Neuron (in vitro differentiated cells): ENCODE measurements around the gene XYLT1.

Source experiments
- H2AFZ ChIP-seq: one replicate; pipeline ENCODE4 v1.6.1; 2013; ENCODE audit warnings: low read depth, mild to moderate bottlenecking, inconsistent platforms, low read length, moderate library complexity
- H3K27me3 ChIP-seq: one replicate; pipeline ENCODE4 v1.6.1; 2013; ENCODE audit warnings: low read length; ENCODE audit not compliant: insufficient read depth
- H3K36me3 ChIP-seq: one replicate; pipeline ENCODE4 v1.6.1; 2013; ENCODE audit warnings: low read length; ENCODE audit not compliant: insufficient read depth
- H3K4me1 ChIP-seq: one replicate; pipeline ENCODE4 v1.6.1; 2013; ENCODE audit warnings: low read length; ENCODE audit not compliant: insufficient read depth
- H3K4me3 ChIP-seq: 2 replicates; pipeline ENCODE4 v1.5.1; 2013; ENCODE audit warnings: mild to moderate bottlenecking, low read length, moderate library complexity
- H3K9me3 ChIP-seq: one replicate; pipeline ENCODE4 v1.6.1; 2013; ENCODE audit warnings: low read length

XYLT1 gene

DNA sequence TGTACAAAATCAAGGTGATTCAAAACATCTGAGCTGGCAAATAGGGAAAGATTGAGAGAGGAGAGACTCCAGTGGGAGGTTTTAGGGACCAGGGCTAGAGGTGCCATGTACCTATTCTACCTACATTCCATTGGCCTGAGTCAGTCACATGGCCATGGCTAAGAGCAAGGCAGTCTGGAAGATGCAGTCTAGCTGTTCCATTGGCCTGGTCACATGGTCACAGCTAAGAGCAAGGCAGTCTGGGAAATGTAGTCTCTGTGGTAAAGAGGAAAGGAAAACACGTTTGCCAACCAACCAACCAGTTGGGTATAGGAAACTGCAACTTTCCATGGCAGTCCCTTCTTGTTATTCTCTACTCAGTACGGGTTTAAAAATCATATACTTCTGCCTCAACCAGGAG lies 369.1 kb downstream of the XYLT1 start:
- no peaks in the 10 kb centered on the region for H3K27me3 ChIP-seq
- H3K4me3 ChIP-seq: no peak overlapping the region
- H2AFZ ChIP-seq: no peak overlapping the region
- peaks cover 26% of the 10 kb centered on the region for H3K4me1 ChIP-seq
- no peaks in the 10 kb centered on the region for H3K9me3 ChIP-seq
- no peaks in the 10 kb centered on the region for H3K36me3 ChIP-seq

DNA sequence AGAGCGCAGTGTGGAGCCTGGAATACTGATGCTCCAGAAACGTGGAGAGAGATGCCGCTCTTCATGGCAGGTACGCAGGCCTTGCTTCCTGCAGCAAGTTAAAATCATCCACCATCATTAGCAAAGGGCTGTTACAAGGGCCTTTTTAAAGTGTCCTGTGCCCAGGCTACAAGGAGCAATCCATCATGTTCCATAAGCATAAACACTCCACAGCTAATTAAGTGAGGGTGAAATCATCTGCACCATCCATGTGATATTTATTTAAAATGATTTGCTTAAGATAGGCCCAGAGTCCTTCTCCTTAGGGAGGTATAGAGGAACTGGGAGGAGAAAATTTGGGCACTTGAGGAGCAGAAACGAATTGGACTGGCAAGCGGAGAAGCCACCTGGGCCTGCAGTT lies 372.1 kb downstream of the XYLT1 start:
- no peaks in the 10 kb centered on the region for H3K9me3 ChIP-seq
- H3K36me3 ChIP-seq: no peaks in the 10 kb centered on the region
- no peak overlapping the region for H2AFZ ChIP-seq
- peaks cover 3% of the 10 kb centered on the region for H3K4me1 ChIP-seq
- no peak overlapping the region for H3K4me3 ChIP-seq
- no peaks in the 10 kb centered on the region for H3K27me3 ChIP-seq

- H3K4me3 ChIP-seq: no peak overlapping the region
Observed at GRCh38 chr16:17084130-17084529, 386.6 kb downstream of the XYLT1 start.

DNA sequence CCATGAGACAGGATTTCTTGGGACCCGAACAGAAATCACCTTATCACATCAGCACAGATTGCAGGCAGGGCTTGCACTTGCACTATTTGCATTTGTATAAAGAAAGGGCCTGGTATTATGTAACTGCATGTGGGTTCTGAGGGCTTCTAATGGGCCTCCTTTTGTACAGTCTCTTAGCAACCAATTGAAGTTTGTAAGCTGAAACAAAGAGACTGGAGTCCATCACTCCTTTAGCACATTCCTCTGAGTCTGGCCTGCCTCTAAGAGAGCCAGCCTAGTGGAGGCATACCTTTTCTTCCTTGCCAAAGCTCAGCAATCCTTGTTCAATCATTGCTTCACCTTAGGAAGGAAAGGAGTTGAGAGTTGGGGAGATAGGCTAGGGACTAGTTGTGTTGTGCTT lies 387.1 kb downstream of the XYLT1 start:
- peaks cover 39% of the 10 kb centered on the region for H3K4me1 ChIP-seq
- H3K36me3 ChIP-seq: no peaks in the 10 kb centered on the region
- H3K9me3 ChIP-seq: no peaks in the 10 kb centered on the region
- H3K4me3 ChIP-seq: no peak overlapping the region
- H3K27me3 ChIP-seq: no peaks in the 10 kb centered on the region
- no peak overlapping the region for H2AFZ ChIP-seq

More at GRCh38 chr16:17084130-17084529, 386.6 kb downstream of the XYLT1 start:
- no peaks in the 10 kb centered on the region for H3K36me3 ChIP-seq
- H3K4me1 ChIP-seq: peaks cover 39% of the 10 kb centered on the region
- no peak overlapping the region for H2AFZ ChIP-seq
- no peaks in the 10 kb centered on the region for H3K9me3 ChIP-seq
- H3K27me3 ChIP-seq: no peaks in the 10 kb centered on the region

DNA sequence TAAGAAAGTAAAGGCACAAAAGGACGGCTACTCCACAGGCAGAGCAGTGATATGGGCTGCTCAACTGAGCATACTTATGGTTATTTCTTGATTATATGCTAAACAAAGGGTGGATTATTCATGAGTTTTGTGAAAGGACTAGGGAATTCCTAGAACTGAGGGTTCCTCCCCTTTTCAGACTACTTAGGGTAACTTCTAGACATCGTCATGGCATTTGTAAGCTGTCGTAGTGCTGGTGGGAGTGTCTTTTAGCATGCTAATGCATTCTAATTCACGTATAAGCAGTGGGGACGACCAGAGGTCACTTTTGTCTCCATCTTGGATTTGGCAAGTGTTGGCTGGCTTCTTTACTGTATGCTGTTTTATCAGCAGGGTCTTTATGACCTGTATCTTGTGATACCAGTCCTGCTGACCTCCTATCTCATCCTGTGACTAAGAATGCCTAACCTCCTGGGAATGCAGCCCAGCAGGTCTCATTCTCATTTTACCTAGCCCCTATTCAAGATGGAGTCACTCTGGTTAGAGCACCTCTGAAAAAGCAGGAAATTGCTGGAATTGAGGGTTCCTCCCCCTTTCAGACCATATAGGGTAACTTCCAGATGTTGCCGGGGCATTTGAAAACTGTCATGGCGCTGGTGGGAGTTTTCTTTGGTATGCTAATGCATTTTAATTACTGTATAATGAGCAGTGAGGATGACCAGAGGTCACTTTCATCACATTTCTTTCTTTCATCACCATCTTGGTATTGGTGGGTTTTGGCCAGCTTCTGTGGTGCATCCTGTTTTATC lies 388.5 kb downstream of the XYLT1 start:
- no peak overlapping the region for H3K4me3 ChIP-seq
- no peaks in the 10 kb centered on the region for H3K27me3 ChIP-seq
- peaks cover 39% of the 10 kb centered on the region for H3K4me1 ChIP-seq
- no peaks in the 10 kb centered on the region for H3K9me3 ChIP-seq
- H3K36me3 ChIP-seq: no peaks in the 10 kb centered on the region
- H2AFZ ChIP-seq: no peak overlapping the region

DNA sequence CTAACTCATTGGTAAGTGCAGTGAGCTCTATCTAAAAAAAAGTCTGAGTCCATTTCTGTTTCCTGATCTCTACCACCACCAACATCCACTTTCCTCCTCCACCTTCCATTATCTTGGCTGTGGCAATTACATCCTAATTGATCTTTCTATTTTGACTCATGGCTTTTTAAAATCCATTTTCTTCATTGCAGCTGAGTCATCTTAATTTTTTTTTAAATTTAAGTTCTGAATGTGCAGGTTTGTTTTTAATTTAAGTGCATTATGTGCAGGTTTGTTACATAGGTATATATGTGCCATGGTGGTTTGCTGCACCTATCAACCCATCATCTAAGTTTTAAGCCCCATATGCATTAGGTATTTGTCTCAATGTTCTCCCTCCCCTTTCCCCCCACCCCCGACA lies 390.7 kb downstream of the XYLT1 start:
- H3K4me3 ChIP-seq: no peak overlapping the region
- no peaks in the 10 kb centered on the region for H3K36me3 ChIP-seq
- H3K9me3 ChIP-seq: no peaks in the 10 kb centered on the region
- no peak overlapping the region for H2AFZ ChIP-seq
- no peaks in the 10 kb centered on the region for H3K27me3 ChIP-seq
- H3K4me1 ChIP-seq: peaks cover 32% of the 10 kb centered on the region

DNA sequence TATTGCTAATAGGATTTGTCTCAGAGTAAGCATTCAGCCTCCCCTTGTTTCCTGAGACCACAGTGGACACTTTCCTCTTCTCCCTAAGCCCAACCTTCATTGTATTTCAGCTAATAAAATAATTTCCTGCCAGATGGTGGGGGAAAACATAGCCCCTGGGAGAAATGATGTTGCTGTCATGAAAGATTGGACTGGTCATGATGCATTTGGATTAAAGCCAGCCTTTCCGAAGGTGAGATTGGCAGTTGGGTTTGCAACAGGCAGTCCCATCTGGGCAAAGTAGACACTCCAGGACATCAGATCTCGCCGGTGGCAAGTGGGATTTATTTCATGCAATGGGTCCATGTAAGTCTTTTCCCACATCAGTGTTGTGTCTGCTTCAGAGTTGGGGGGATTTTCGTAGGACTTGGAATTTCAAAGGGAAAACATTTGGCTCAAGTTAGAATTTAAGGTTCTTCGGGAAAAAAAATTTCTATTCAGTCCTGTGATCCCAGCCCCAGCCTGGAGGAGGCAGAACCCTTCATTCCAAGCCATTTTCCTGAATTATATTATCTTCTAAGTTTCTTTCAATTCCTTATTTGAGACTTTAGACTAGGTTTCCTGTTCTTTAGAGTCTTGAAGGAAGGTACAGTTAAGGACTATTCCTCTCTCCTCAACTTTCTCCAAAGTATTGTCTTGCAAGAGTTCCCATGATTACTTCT lies 391.7 kb downstream of the XYLT1 start:
- Histone ChIP-seq H2AFZ (no peak overlapping the region), H3K36me3 (no peaks in the 10 kb centered on the region), H3K27me3 (no peaks in the 10 kb centered on the region), H3K9me3 (no peaks in the 10 kb centered on the region), H3K4me1 (peaks cover 22% of the 10 kb centered on the region), H3K4me3 (no peak overlapping the region)

DNA sequence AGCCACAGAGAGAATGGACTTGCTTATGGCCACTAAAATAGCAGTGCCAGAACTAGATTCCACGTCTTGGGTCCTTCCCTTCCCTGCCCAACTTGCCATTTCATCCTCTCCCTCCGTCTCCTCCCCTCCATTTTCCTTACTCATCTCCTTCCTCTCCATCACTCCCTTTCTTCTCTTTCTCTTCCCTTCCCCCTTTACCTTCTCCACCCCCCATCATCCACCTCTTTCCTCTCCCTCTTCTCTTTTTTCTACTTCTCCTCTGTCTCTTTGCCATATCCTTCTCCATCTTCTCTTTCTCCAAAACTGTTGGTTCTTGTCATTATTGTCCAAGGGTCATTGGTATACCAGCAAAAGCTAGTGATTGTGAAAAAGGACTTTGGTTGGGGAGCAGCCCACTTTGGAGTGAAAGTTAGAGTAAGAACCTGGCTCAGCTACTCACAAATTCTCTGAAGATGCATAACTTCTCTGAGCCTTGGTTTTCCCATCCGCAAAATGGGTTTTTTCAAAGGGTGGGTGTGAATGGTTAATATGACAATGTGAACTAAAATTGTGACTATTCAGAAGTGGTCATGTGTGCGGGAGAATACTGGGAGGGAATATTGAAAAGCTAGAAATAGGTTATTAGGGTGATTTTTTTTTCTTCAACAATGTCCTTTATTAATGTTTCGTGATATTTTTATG lies 393.8 kb downstream of the XYLT1 start:
- H3K27me3 ChIP-seq: no peaks in the 10 kb centered on the region
- H3K9me3 ChIP-seq: no peaks in the 10 kb centered on the region

GRCh38 chr16:17076092-17076754 lies 394.5 kb downstream of the XYLT1 start:
- Histone ChIP-seq H3K9me3 (no peaks in the 10 kb centered on the region), H3K4me3 (no peak overlapping the region), H3K4me1 (peaks cover under 1% of the 10 kb centered on the region), H3K36me3 (no peaks in the 10 kb centered on the region), H3K27me3 (no peaks in the 10 kb centered on the region), H2AFZ (no peak overlapping the region)

More for the DNA sequence above, 393.8 kb downstream of the XYLT1 start:
- H3K36me3 ChIP-seq: no peaks in the 10 kb centered on the region
- no peak overlapping the region for H3K4me3 ChIP-seq
- no peak overlapping the region for H2AFZ ChIP-seq
- H3K4me1 ChIP-seq: peaks cover 3% of the 10 kb centered on the region

GRCh38 chr16:17072104-17072503 lies 398.7 kb downstream of the XYLT1 start:
- peaks cover 6% of the 10 kb centered on the region for H3K4me1 ChIP-seq
- no peaks in the 10 kb centered on the region for H3K27me3 ChIP-seq
- H3K9me3 ChIP-seq: no peaks in the 10 kb centered on the region
- H3K4me3 ChIP-seq: no peak overlapping the region
- H2AFZ ChIP-seq: no peak overlapping the region
- no peaks in the 10 kb centered on the region for H3K36me3 ChIP-seq

- Histone ChIP-seq H3K9me3 (no peaks in the 10 kb centered on the region), H3K27me3 (no peaks in the 10 kb centered on the region), H3K4me1 (peaks cover 6% of the 10 kb centered on the region), H3K36me3 (no peaks in the 10 kb centered on the region), H2AFZ (no peak overlapping the region), H3K4me3 (no peak overlapping the region)
Observed at GRCh38 chr16:17070882-17071592, 399.7 kb downstream of the XYLT1 start.

- Histone ChIP-seq H3K4me3 (no peak overlapping the region), H2AFZ (no peak overlapping the region)
Observed at GRCh38 chr16:17069681-17070080, 401.1 kb downstream of the XYLT1 start.

More at GRCh38 chr16:17069681-17070080, 401.1 kb downstream of the XYLT1 start:
- H3K9me3 ChIP-seq: no peaks in the 10 kb centered on the region
- peaks cover 6% of the 10 kb centered on the region for H3K4me1 ChIP-seq
- H3K27me3 ChIP-seq: no peaks in the 10 kb centered on the region
- H3K36me3 ChIP-seq: no peaks in the 10 kb centered on the region
